GM19438 (cell line): ENCODE results near the gene TNS3.

ENCODE experiments used
- ATAC-seq: cut with Tn5 transposase; IDR thresholded peaks from one replicate; pipeline ENCODE4 v1.9.1; 2021; ENCODE audit warnings: low read depth; ENCODE audit not compliant: unreplicated experiment

TNS3 gene

GRCh38 chr7:47492716-47493325 is 89.1 kb downstream of the TNS3 start:
- ATAC-seq: no peak

- ATAC-seq: no peak
These were observed 91.2 kb downstream of the TNS3 start for GRCh38 chr7:47490501-47491265.

GRCh38 chr7:47489624-47490023 is 92.3 kb downstream of the TNS3 start:
- ATAC-seq: no peak

- no peak for ATAC-seq
These were observed 93.0 kb downstream of the TNS3 start for GRCh38 chr7:47488969-47489342.

- no peak for ATAC-seq
These were observed 93.5 kb downstream of the TNS3 start for GRCh38 chr7:47488201-47488968.

GRCh38 chr7:47485640-47486435 is 96.1 kb downstream of the TNS3 start:
- no peak for ATAC-seq

GRCh38 chr7:47484923-47485639 is 96.8 kb downstream of the TNS3 start:
- ATAC-seq: no peak

GRCh38 chr7:47484457-47484856 is 97.5 kb downstream of the TNS3 start:
- no peak for ATAC-seq

GRCh38 chr7:47483604-47484273 is 98.2 kb downstream of the TNS3 start:
- ATAC-seq: no peak

GRCh38 chr7:47482013-47482875 is 99.7 kb downstream of the TNS3 start:
- no peak for ATAC-seq

GRCh38 chr7:47481541-47482012 is 100.3 kb downstream of the TNS3 start:
- ATAC-seq: no peak

GRCh38 chr7:47480576-47481538 is 101.1 kb downstream of the TNS3 start:
- no peak for ATAC-seq

GRCh38 chr7:47479821-47480575 is 101.9 kb downstream of the TNS3 start:
- ATAC-seq: no peak

GRCh38 chr7:47478926-47479711 is 102.8 kb downstream of the TNS3 start:
- no peak for ATAC-seq

GRCh38 chr7:47478017-47478344 is 103.9 kb downstream of the TNS3 start:
- ATAC-seq: no peak
